Measurements from ENCODE around the gene PEAK3. TPM values are rescaled to one million over a fixed set of nuclear protein-coding genes. Genes with fewer than 3 reads are reported as not detected.

The PEAK3 gene
- total and polyA plus RNA-seq, 12 donors = 0.05 to 3.2 (median 1.2) TPM; not detected in 1

GRCh38 chr19:2246801-2247361 lies 35.1 kb downstream of the PEAK3 start:
- Histone ChIP-seq H3K27me3 (peaks cover 24% of the 10 kb centered on the region), H3K36me3 (replicated peaks in 1 of 2) (peaks cover 0 to 48% of the 10 kb centered on the region in 2 donors), H3K9me3 (replicated peaks in 1 of 3) (no peaks in the 10 kb centered on the region), H3K4me1 (replicated peaks in 1 of 2) (peaks cover 0 to 25% of the 10 kb centered on the region in 2 donors), H3K4me3 (no peak overlapping the region), H3K27ac (peak overlapping the region in 1 of 5 donors; percentile 52)
- intact Hi-C loops (cut with DNase I) = no loop called here
- DNase-seq = peak in 5 of 7 donors; percentile 53 to 76 (median 69)
- 81 to 95% (median 82%) methylated on average over 20 to 26 of the region's 26 CpGs; no CpG with 5 or more reads in 1 of the 4 donors for WGBS, 4 donors
- TF ChIP-seq CTCF (IDR thresholded peaks at IDR 0.05) (no peak), POLR2A (IDR thresholded peaks at IDR 0.05) (no peak)

GRCh38 chr19:2246014-2246620 lies 35.9 kb downstream of the PEAK3 start:
- peaks cover 17% of the 10 kb centered on the region for H3K27me3 ChIP-seq
- no peak overlapping the region for H3K4me3 ChIP-seq
- 88 to 95% (median 91%) methylated on average over 11 to 25 of the region's 25 CpGs for WGBS, 4 donors
- peaks cover 0 to 21% of the 10 kb centered on the region in 2 donors for H3K4me1 ChIP-seq (replicated peaks in 1 of 2)
- no peak for DNase-seq
- H3K27ac ChIP-seq = no peak overlapping the region
- no peak for TF ChIP-seq POLR2A (IDR thresholded peaks at IDR 0.05)
- no peak for TF ChIP-seq CTCF (IDR thresholded peaks at IDR 0.05)
- peaks cover 0 to 48% of the 10 kb centered on the region in 2 donors for H3K36me3 ChIP-seq (replicated peaks in 1 of 2)
- intact Hi-C loops (cut with DNase I) = no loop called here
- H3K9me3 ChIP-seq (replicated peaks in 1 of 3) = no peaks in the 10 kb centered on the region

GRCh38 chr19:2245273-2245672 lies 36.7 kb downstream of the PEAK3 start:
- Histone ChIP-seq H3K27ac (no peak overlapping the region), H3K9me3 (replicated peaks in 1 of 3) (no peaks in the 10 kb centered on the region), H3K27me3 (peaks cover 10% of the 10 kb centered on the region), H3K36me3 (replicated peaks in 1 of 2) (peaks cover 0 to 48% of the 10 kb centered on the region in 2 donors), H3K4me3 (no peak overlapping the region), H3K4me1 (replicated peaks in 1 of 2) (peaks cover under 1 to 19% of the 10 kb centered on the region in 2 donors)
- DNase-seq = no peak
- 91 to 92% methylated on average over 15 of the region's 15 CpGs; no CpG with 5 or more reads in 2 of the 4 donors for WGBS, 4 donors
- intact Hi-C loops (cut with DNase I) = no loop called here
- TF ChIP-seq CTCF (IDR thresholded peaks at IDR 0.05) (no peak), POLR2A (IDR thresholded peaks at IDR 0.05) (no peak)

GRCh38 chr19:2244486-2244885 lies 37.5 kb downstream of the PEAK3 start:
- intact Hi-C loops (cut with DNase I) = no loop called here
- 88 to 95% (median 92%) methylated on average over 17 to 21 of the region's 21 CpGs for WGBS, 4 donors
- Histone ChIP-seq H3K4me3 (no peak overlapping the region), H3K27ac (no peak overlapping the region), H3K9me3 (replicated peaks in 1 of 3) (no peaks in the 10 kb centered on the region), H3K4me1 (replicated peaks in 1 of 2) (peaks cover 8 to 24% of the 10 kb centered on the region in 2 donors), H3K27me3 (peaks cover 2% of the 10 kb centered on the region), H3K36me3 (replicated peaks in 1 of 2) (peaks cover 0 to 48% of the 10 kb centered on the region in 2 donors)
- TF ChIP-seq CTCF (IDR thresholded peaks at IDR 0.05) = no peak
- no peak for TF ChIP-seq POLR2A (IDR thresholded peaks at IDR 0.05)
- no peak for DNase-seq
